NT2/D1 (cell line): ENCODE data around the gene RERE.
"Not testable (repeated sequence)": the region's sequence is repeated elsewhere in the genome, so short reads cannot be mapped to it uniquely, and the experiment has no call there.

Source experiments
- DNase-seq: peaks from one replicate; pipeline ENCODE4 v3.0.0-alpha.2; 2011; ENCODE audit warnings: low read depth, low spot score
- H3K27me3 ChIP-seq: 2 replicates; pipeline ENCODE4 v1.6.0; 2011; ENCODE audit warnings: mild to moderate bottlenecking; ENCODE audit not compliant: insufficient read length, insufficient read depth
- H3K36me3 ChIP-seq: 2 replicates; pipeline ENCODE4 v1.6.1; 2011; ENCODE audit warnings: mild to moderate bottlenecking, low read length, mixed read lengths; ENCODE audit not compliant: insufficient read depth, insufficient read length
- H3K4me1 ChIP-seq: 2 replicates; pipeline ENCODE4 v1.5.1; 2011; ENCODE audit not compliant: insufficient read depth, insufficient read length
- H3K4me3 ChIP-seq: 2 replicates; pipeline ENCODE4 v1.5.1; 2011; ENCODE audit warnings: low read depth; ENCODE audit not compliant: insufficient read length
- H3K9ac ChIP-seq: 2 replicates; pipeline ENCODE4 v1.6.0; 2011; ENCODE audit warnings: low read depth; ENCODE audit not compliant: insufficient read length
- H3K9me3 ChIP-seq: 2 replicates; pipeline ENCODE4 v1.5.1; 2011; ENCODE audit warnings: mild to moderate bottlenecking, low read length; ENCODE audit not compliant: insufficient read depth
- SUZ12 ChIP-seq: IDR thresholded peaks from 2 replicates; pipeline ENCODE4 v1.6.1; 2011; ENCODE audit not compliant: insufficient read length, insufficient read depth; ENCODE audit errors: extremely low read depth
- YY1 ChIP-seq: IDR thresholded peaks from 2 replicates; pipeline ENCODE4 v1.6.1; 2011; ENCODE audit not compliant: insufficient read length, insufficient read depth
- ZNF274 ChIP-seq: IDR thresholded peaks from 2 replicates; pipeline ENCODE4 v1.6.1; 2011; ENCODE audit warnings: mild to moderate bottlenecking, low read depth, low read length

Gene RERE

GRCh38 chr1:8448911-8449661, 368.4 kb downstream of the RERE start:
- Histone ChIP-seq H3K27me3 (no peaks in the 10 kb centered on the region), H3K4me3 (no peak overlapping the region), H3K9me3 (no peaks in the 10 kb centered on the region), H3K36me3 (peaks cover 10% of the 10 kb centered on the region), H3K4me1 (peaks cover 3% of the 10 kb centered on the region), H3K9ac (no peak overlapping the region)
- TF ChIP-seq SUZ12 = no peak
- no peak for TF ChIP-seq ZNF274
- TF ChIP-seq YY1 = no peak
- no peak for DNase-seq

DNA sequence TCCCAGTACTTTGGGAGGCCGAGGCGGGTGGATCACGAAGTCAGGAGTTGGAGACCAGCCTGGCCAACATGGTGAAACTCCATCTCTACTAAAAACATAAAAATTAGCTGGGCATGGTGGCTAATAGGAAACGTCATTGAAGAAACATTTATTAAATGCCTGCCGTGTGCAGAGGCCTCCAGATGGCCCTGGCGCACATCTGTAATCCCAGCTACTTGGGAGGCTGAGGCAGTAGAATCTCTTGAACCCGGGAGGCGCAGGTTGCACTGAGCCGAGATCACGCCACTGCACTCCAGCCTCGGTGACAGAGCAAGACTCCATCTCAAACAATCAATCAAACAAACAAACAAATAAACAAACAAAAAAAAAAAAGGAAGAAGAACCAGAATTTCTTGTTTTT, 368.9 kb downstream of the RERE start:
- not testable (repeated sequence) for H3K9ac ChIP-seq, H3K9me3 ChIP-seq, H3K4me1 ChIP-seq, H3K36me3 ChIP-seq, DNase-seq, H3K27me3 ChIP-seq, H3K4me3 ChIP-seq

- peaks cover 10% of the 10 kb centered on the region for H3K36me3 ChIP-seq
- no peaks in the 10 kb centered on the region for H3K27me3 ChIP-seq
Observed at GRCh38 chr1:8447616-8448150, 369.8 kb downstream of the RERE start.

DNA sequence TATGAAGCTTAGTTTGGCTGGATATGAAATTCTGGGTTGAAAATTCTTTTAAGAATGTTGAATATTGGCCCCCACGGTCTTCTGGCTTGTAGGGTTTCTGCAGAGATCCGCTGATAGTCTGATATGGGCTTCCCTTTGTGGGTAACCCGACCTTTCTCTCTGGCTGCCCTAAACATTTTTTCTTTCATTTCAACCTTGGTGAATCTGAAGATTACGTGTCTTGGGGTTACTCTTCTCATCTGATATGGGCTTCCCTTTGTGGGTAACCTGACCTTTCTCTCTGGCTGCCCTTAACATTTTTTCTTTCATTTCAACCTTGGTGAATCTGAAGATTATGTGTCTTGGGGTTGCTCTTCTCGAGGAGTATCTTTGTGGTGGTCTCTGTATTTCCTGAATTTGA, 371.3 kb downstream of the RERE start:
- H3K36me3 ChIP-seq, H3K4me1 ChIP-seq, H3K4me3 ChIP-seq, H3K9me3 ChIP-seq, DNase-seq, H3K27me3 ChIP-seq, H3K9ac ChIP-seq: not testable (repeated sequence)

More at GRCh38 chr1:8447616-8448150, 369.8 kb downstream of the RERE start:
- DNase-seq = no peak
- Histone ChIP-seq H3K9ac (no peak overlapping the region), H3K9me3 (no peaks in the 10 kb centered on the region), H3K4me3 (no peak overlapping the region), H3K4me1 (peaks cover 3% of the 10 kb centered on the region)
- TF ChIP-seq YY1 = no peak
- TF ChIP-seq ZNF274 = no peak
- TF ChIP-seq SUZ12 = no peak

GRCh38 chr1:8443558-8444194, 373.8 kb downstream of the RERE start:
- no peaks in the 10 kb centered on the region for H3K27me3 ChIP-seq
- peaks cover 3% of the 10 kb centered on the region for H3K4me1 ChIP-seq
- no peak overlapping the region for H3K9ac ChIP-seq
- H3K4me3 ChIP-seq = no peak overlapping the region
- TF ChIP-seq SUZ12 (no peak), YY1 (no peak), ZNF274 (no peak)
- peaks cover 5% of the 10 kb centered on the region for H3K36me3 ChIP-seq
- H3K9me3 ChIP-seq = no peaks in the 10 kb centered on the region
- peak; percentile 90 for DNase-seq

- Histone ChIP-seq H3K4me3 (no peak overlapping the region), H3K9me3 (no peaks in the 10 kb centered on the region), H3K9ac (no peak overlapping the region), H3K4me1 (peaks cover 3% of the 10 kb centered on the region), H3K27me3 (no peaks in the 10 kb centered on the region), H3K36me3 (peaks cover 4% of the 10 kb centered on the region)
- no peak for DNase-seq
- TF ChIP-seq SUZ12 (no peak), YY1 (no peak), ZNF274 (no peak)
Observed at GRCh38 chr1:8441426-8441825, 376.0 kb downstream of the RERE start.

DNA sequence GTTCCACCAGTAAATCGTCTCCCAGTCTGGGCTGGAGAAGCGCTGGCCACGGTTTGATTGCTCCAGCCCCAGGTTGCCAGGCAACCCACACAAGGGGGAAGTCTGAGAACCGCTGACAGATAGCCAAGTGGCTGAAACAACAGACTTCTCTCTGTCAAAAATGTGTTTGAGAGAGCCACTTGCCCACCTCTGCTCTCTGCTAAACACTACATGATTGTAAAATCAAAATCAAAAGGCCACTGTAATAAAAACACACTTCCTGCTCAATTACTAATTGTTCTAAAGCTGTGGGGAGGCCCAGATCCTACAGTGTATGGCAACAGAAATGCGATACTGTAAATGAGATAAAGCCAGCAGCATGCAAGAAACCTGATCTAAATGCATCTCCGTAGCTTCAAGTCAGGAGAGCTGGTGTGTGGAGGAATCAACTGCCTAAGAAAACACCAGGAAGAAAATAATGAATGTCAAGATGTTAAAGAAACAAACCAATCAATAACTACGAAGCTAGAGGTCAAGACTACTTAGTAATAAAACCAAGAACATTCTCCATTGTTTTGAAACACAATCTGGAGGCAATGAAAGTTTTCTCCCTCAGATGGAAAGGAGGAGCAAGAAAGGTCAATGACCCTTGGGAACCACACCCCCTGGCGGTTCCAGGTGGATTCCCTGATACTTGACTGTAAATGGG, 378.3 kb downstream of the RERE start:
- peaks cover 3% of the 10 kb centered on the region for H3K4me1 ChIP-seq
- H3K4me3 ChIP-seq = no peak overlapping the region
- H3K9ac ChIP-seq = no peak overlapping the region
- TF ChIP-seq ZNF274 = no peak
- TF ChIP-seq YY1 = no peak
- no peak for TF ChIP-seq SUZ12
- H3K9me3 ChIP-seq = no peaks in the 10 kb centered on the region
- no peaks in the 10 kb centered on the region for H3K27me3 ChIP-seq
- peaks cover 4% of the 10 kb centered on the region for H3K36me3 ChIP-seq
- DNase-seq = no peak
